MCF 10A (cell line): ENCODE measurements around the gene PIGBOS1. TPM values are rescaled to one million over a fixed set of nuclear protein-coding genes. Genes with fewer than 3 reads are reported as not detected.

Experiments used
- BruUV-seq: library from RNA; stranded (reverse); fragments of 400-500 nt; replicated peaks from 2 replicates; lab custom pipeline; 2021; lab: Mats Ljungman, UMichigan
- CTCF ChIA-PET: fragments of 300-600 bp; sonication (Branson Sonifier 250); formaldehyde crosslinking; extraction: SDS; loops from one replicate; lab custom pipeline; 2021; ENCODE audit warnings: antibody characterized with exemption, inconsistent platforms; lab: Yijun Ruan, JAX
- POLR2A ChIA-PET: fragments of 300-600, 350-650 bp; sonication (Branson Sonifier 250); formaldehyde crosslinking; extraction: SDS; loops from one replicate; lab custom pipeline; 2020; ENCODE audit warnings: antibody characterized with exemption, inconsistent platforms; lab: Yijun Ruan, JAX
- DNase-seq: peaks from one replicate; pipeline ENCODE4 v3.0.0-alpha.2; 2018; ENCODE audit not compliant: unreplicated experiment
- H3K27ac Mint-ChIP-seq: one replicate; pipeline ENCODE4 v1.8.0; 2022; ENCODE audit warnings: mild to moderate bottlenecking, low read depth, mixed read lengths; ENCODE audit not compliant: unreplicated experiment
- H3K27me3 Mint-ChIP-seq: one replicate; pipeline ENCODE4 v1.8.0; 2022; ENCODE audit warnings: mixed read lengths; ENCODE audit not compliant: insufficient read depth, unreplicated experiment
- H3K36me3 Mint-ChIP-seq: one replicate; pipeline ENCODE4 v1.8.0; 2022; ENCODE audit warnings: mild to moderate bottlenecking, moderate library complexity, mixed read lengths; ENCODE audit not compliant: insufficient read depth, unreplicated experiment
- H3K4me1 Mint-ChIP-seq: one replicate; pipeline ENCODE4 v1.8.0; 2022; ENCODE audit warnings: mixed read lengths; ENCODE audit not compliant: insufficient read depth, unreplicated experiment
- H3K4me3 Mint-ChIP-seq: one replicate; pipeline ENCODE4 v1.8.0; 2022; ENCODE audit warnings: mild to moderate bottlenecking, moderate library complexity, mixed read lengths; ENCODE audit not compliant: unreplicated experiment
- H3K9me3 Mint-ChIP-seq: one replicate; pipeline ENCODE4 v1.8.0; 2022; ENCODE audit warnings: mixed read lengths; ENCODE audit not compliant: unreplicated experiment
- CTCF ChIP-seq: fragments of 200-600 bp; IDR thresholded peaks from one replicate; pipeline ENCODE4 v1.8.0; 2022; ENCODE audit warnings: antibody characterized with exemption, mild to moderate bottlenecking; ENCODE audit not compliant: unreplicated experiment
- intact Hi-C: fragments of 100-400 bp; cut with micrococcal nuclease; formaldehyde crosslinking; loops from 2 replicates; pipeline ENCODE4 v1.14.1; 2022
- total RNA-seq: library from RNA; stranded (reverse); gene quantifications from 2 replicates; pipeline ENCODE4 v1.2.3, GENCODE V29; 2022

PIGBOS1 gene
- total RNA-seq, 1 experiment from 2014 or later, result 13.9 TPM

- CTCF ChIA-PET, result interaction anchor here (0.5 to 1.1 kb wide), 5 partner anchors 43 to 142 kb away, joined by 3 to 4 read pairs (median 3); no protein-coding TSS in a partner anchor
Observed at GRCh38 chr15:55356985-55357585, 38.2 kb upstream of the PIGBOS1 start.

GRCh38 chr15:55353025-55353424 is 34.1 kb upstream of the PIGBOS1 start:
- H3K27me3 Mint-ChIP-seq, result no peaks in the 10 kb centered on the region
- ChIA-PET CTCF (no interaction called here), POLR2A (no interaction called here)
- no peak overlapping the region for H3K27ac Mint-ChIP-seq
- no TSS peak for BruUV-seq
- peaks cover 67% of the 10 kb centered on the region for H3K36me3 Mint-ChIP-seq
- DNase-seq, result no peak
- TF ChIP-seq CTCF, result no peak
- H3K4me1 Mint-ChIP-seq, result no peaks in the 10 kb centered on the region
- no peak overlapping the region for H3K4me3 Mint-ChIP-seq
- H3K9me3 Mint-ChIP-seq, result no peaks in the 10 kb centered on the region
- intact Hi-C loops, result no loop called here

More at GRCh38 chr15:55356985-55357585, 38.2 kb upstream of the PIGBOS1 start:
- no peaks in the 10 kb centered on the region for H3K4me1 Mint-ChIP-seq
- no peak for TF ChIP-seq CTCF
- H3K27ac Mint-ChIP-seq, result no peak overlapping the region
- H3K36me3 Mint-ChIP-seq, result peaks cover 64% of the 10 kb centered on the region
- no TSS peak for BruUV-seq
- POLR2A ChIA-PET, result interaction anchor here (0.5 to 0.9 kb wide), 2 partner anchors 22 to 36 kb away, joined by 3 read pairs; no protein-coding TSS in a partner anchor
- no peaks in the 10 kb centered on the region for H3K27me3 Mint-ChIP-seq
- H3K9me3 Mint-ChIP-seq, result no peaks in the 10 kb centered on the region
- intact Hi-C loops, result no loop called here
- no peak overlapping the region for H3K4me3 Mint-ChIP-seq
- DNase-seq, result no peak

- BruUV-seq, result no TSS peak
- Mint-ChIP-seq H3K27ac (no peak overlapping the region), H3K9me3 (no peaks in the 10 kb centered on the region), H3K4me1 (no peaks in the 10 kb centered on the region), H3K27me3 (no peaks in the 10 kb centered on the region), H3K4me3 (no peak overlapping the region), H3K36me3 (peaks cover 56% of the 10 kb centered on the region)
- CTCF ChIA-PET, result interaction anchor here (1.8 kb wide), 1 partner anchor 86 kb away, joined by 6 read pairs; no protein-coding TSS in a partner anchor
- no peak for TF ChIP-seq CTCF
- intact Hi-C loops, result no loop called here
- DNase-seq, result no peak
- POLR2A ChIA-PET, result no interaction called here
Observed at GRCh38 chr15:55349282-55349681, 30.4 kb upstream of the PIGBOS1 start.

- TF ChIP-seq CTCF, result no peak
- BruUV-seq, result no TSS peak
- ChIA-PET POLR2A (no interaction called here), CTCF (interaction anchor here (0.6 to 0.7 kb wide), 2 partner anchors 8 to 75 kb away, joined by 3 read pairs; no protein-coding TSS in a partner anchor)
- no peaks in the 10 kb centered on the region for H3K4me1 Mint-ChIP-seq
- no peaks in the 10 kb centered on the region for H3K27me3 Mint-ChIP-seq
- H3K4me3 Mint-ChIP-seq, result no peak overlapping the region
- H3K9me3 Mint-ChIP-seq, result no peaks in the 10 kb centered on the region
- H3K36me3 Mint-ChIP-seq, result peaks cover 61% of the 10 kb centered on the region
- intact Hi-C loops, result no loop called here
- no peak overlapping the region for H3K27ac Mint-ChIP-seq
- no peak for DNase-seq
Observed at GRCh38 chr15:55348281-55348778, 29.4 kb upstream of the PIGBOS1 start.
